GM19023 (cell line): Measurements from ENCODE around the gene DNAJC3.

Experiments used
- ATAC-seq: cut with Tn5 transposase; IDR thresholded peaks from one replicate; pipeline ENCODE4 v1.9.1; 2021; ENCODE audit warnings: mild to moderate bottlenecking, moderate library complexity; ENCODE audit not compliant: unreplicated experiment

DNAJC3 gene, protein sequence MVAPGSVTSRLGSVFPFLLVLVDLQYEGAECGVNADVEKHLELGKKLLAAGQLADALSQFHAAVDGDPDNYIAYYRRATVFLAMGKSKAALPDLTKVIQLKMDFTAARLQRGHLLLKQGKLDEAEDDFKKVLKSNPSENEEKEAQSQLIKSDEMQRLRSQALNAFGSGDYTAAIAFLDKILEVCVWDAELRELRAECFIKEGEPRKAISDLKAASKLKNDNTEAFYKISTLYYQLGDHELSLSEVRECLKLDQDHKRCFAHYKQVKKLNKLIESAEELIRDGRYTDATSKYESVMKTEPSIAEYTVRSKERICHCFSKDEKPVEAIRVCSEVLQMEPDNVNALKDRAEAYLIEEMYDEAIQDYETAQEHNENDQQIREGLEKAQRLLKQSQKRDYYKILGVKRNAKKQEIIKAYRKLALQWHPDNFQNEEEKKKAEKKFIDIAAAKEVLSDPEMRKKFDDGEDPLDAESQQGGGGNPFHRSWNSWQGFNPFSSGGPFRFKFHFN

DNA sequence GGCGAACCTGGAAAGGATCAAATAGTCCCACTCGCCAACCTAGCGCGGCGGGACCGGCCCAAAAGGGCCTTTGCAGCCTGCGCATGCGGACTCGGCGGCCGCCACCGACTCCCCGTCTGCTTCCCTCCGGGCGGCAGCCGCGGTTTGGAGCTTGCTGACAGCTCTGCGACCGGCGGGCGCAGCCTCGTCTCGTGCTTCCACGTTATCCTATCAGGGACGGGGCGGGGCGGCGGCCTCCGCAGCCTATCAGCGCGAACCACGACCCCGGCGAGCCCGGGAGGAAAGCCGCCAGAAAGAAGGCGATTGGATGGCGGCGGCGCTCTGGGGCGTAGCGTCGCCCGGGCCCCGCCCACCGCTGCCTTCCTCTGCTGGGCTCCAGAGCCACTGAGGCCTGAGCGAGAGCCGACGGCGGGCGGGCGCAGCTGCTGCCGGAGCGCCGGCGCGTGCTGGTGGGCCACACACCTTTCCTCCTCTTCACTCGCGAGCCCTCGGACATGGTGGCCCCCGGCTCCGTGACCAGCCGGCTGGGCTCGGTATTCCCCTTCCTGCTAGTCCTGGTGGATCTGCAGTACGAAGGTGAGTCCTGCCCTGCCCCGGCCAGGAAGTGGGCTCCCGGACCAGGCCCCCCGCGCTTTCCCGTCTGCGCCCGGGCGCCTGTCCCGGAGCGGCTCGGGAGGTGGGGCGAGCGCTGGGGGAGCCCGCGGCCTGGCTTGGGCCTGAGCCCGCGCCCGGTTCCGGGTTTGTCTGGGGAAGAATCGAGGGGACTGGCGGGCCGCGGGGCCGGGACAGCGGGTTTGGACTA, at the start of gene DNAJC3:
DNAJC3 (plus strand) TSS at position 378 of the 802 bp plus-strand sequence; CDS start at position 495, 117 bp downstream.
- peak; percentile 95 for ATAC-seq

DNA sequence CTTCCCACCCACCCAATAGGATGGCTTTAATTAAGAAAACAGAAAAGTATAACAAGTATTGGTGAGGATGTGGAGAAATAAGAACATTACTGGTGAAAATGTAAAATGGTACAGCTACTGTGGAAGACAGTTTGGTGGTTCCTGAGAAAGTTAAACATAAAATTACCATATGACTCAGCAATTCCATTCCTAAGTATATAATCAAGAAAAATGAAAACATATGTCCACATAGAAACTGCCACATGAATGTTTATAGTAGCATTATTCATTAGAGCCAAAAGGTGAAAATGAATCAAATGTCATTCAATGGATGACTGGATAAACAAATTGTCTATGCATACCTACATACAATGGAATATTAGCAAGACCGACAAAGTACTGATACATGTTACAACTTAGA, 49.3 kb upstream of the DNAJC3 start:
- no peak for ATAC-seq

DNA sequence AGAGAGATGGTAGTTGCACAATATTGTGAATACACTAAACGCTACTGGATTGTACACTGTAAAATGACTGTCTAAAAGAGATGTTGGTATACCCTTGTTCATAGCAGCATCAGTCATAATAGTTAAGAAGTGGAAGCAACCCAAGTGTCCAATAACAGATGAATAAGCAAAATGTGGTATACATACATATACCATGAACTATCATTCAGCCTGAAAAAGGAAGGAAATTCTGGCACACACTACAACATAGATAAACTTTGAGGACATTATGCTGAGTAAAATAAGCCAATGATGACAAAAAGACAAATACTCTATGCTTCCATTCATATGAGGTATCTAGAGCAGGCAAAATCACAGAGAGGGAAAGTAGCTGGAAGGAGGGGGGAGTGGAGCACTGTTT, 48.5 kb upstream of the DNAJC3 start:
- ATAC-seq = no peak

DNA sequence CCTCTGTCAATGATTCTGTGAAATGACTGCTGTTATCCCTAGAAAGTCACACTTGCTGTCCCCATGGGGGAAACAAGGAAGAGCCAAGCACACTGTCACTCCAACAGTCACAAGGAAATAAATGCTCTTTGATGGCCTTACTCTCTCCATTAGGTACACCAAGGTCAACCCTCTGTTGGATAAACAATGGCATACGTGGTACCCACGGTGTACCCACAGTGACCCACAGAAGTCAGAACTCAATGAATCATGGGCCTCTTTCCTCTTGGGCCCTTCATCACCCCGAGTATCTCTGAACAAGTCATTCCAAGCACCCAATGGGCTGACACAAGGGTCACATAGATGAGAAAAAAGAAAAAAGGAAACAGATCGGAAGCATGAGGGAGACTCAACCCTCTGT, 47.9 kb upstream of the DNAJC3 start:
- ATAC-seq = no peak

DNA sequence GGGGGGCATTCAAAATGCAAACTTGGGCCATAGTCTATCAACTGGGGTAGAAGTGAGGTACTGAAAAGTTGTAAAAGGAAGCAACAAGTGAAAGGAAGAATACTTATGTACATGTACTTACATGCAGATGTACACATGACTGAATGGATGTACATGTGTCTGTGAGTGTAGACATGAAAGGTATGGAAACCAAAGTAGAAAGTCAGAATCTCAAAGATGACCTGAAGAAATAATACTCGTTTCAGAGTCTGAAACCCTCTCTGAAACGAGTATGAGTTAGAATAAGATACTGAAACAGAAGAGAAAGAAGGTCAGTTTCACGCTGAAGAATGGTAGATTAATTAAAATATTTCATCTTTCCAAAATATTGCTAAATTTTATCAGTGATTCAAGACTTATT, 46.3 kb upstream of the DNAJC3 start:
- ATAC-seq = no peak

DNA sequence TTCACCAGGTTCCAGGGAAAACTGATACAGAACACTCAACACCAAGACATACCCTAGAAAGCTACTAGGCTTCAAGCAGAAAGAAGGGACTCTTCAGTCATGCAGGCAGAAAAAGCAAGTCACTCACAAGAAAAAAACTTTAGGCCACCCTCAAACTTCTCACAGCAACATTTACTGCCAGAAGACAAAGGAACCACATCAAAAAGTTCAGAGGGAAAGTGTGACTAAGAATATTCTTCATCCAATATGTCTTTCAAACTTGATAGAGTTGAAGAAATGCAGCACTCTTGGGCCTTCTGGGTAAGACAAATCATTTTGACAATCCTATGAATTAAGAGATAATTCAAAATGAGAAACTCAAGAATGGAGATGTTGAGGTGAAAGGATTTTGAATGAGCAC, 40.1 kb upstream of the DNAJC3 start:
- no peak for ATAC-seq

DNA sequence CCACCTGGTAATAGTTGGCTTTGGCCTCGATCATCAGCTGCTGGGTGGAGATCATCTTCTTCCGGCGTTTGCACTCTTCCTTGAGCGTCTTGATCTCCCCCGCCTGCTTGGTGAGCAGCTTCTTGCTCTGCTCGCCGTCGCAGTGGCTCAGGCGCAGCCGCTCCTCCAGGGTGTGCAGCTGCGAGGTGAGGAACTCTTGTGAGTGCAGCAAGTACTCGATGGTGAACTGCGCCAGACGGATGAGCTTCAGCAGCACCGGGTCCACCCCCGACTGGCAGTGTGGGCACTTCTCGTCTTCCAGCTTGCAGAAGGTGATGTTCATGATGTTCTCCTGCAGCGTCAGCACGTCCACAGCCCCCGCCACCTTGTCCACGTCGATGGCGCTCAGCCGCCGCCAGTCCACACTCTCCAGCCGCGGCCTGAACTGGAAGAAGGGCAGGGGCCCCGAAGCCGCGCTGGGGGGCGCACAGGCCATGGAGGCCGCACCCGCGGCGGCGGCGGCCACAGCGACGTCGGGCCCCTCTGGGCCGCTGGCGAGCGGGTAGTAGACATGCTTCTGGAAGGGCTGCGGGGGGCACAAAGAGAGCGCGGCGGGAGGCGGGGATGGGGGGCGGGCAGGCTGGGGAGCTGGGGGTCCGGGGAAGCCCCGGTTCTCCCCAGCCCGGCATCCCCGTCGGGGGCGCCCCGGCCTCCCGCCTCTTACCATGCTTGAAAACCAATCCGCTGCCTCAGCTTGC, 35.5 kb upstream of the DNAJC3 start:
- ATAC-seq = no peak

DNA sequence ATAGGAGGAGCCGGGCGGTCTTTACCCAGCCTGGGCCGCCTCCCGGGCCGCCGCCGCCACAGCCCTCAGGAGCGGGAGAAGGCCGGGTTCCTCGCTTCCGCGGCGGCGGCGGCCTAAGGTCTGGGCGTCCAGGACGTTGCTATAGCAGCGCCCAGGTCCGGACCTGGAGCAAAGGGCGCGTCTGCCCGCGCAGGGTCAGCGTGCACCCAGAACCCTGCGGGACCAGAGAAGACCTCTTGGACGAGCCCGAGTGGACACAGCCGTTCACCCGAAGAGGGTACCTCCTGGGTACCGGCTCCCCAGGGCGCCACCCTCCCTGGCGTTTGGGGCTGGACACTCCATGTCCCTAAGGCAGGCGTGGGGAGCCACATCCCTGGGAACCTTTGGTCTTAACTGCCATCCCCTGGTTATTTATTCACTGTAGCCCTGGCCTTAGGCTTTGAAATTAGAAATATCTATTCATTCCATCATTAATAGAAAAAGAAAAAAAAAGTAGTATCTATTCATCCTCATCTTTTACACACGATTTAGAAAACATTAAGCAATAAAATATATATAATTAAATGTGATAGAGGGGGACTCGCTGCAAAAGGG, 34.8 kb upstream of the DNAJC3 start:
- ATAC-seq = no peak

DNA sequence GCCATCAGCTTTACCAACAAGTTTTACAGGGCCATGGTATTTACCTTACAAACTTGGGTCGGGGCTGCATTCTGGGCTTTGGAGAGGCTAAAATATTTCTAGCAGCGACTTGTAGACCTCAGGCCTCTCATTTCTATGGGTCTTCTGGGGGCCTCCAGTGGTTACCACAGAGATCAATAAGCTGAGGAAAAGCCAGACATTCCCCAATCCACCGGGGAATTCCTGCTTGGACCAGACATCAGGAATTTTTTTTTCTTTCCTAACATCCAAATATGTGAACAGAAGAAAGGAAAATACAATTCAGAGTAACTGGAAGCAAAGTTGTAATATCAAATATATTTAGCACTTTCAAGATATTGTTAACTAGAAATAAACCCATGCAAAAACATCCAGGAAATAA, 33.9 kb upstream of the DNAJC3 start:
- ATAC-seq = no peak

DNA sequence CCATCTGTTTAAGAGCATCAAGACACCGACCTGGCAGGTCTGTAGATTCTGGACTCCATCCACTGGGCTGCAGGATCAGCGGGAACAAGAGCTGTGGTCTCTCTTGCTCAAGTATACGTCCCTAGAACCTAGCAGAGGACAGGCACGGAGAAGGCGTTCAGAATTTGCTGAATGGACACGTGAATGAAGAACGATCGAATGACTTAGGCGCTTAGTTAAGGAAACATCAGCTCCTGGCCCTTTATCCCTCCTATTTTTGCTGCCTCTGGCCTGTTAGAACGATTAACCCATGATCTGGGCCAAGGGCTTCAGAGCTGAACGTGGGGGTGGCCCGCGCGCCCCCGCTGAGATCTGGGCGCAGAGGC, 33.4 kb upstream of the DNAJC3 start:
- ATAC-seq = no peak

DNA sequence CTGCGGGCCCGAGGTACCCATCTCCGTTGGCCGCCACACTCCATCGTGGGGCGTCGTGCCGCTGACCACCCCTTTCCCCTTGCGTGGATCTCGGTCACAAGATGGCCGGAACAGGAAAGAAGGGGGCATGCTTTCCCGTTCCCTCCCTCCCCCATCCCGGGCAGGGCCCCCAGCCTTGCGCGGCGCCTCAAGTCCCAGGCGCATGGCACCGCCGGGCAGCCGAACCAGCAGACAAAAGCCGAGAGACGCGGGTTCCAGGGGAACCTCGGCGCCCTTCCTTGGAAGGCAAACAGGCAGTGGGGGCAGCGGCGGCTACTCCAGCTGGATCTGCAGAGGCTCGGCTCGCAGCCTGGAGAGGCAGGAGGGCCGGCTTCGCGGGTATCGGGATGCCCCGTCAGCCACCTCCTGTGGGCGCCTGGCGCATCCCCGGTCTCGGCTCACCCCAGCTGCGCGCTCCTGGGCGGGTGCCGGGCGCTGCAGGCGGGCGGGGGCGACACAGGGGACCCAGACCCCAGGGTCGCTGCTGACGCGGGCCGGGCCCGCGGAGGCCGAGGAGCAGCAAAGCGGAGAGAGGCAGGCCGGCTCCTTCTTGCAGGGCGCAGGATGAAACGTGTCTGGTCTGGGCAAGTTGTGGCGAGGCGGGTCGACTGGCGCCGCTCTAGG, 32.9 kb upstream of the DNAJC3 start:
- peak; percentile 54 for ATAC-seq

DNA sequence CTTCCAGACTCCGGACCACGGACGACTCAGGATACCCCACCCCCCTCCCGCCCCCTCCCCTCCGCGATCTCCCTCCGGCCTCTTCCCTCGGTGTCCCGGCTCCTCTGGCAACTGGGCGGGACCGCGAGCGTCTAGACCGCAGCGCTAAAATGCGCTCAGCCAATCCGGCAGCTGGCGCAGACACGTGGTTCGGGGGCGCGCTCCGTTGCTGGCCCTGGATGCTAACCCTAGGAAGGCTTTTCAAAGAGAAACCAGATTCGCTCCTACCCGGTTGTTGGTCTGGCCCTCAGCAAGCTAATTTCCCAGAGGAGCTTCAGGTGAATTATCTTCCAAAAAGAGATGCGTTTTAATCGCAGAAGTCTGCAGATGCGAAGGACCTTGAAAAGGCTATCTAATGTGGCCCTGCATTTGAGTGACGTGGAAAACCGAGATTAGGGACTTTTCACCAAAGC, 32.3 kb upstream of the DNAJC3 start, which contains the start of gene DZIP1:
DZIP1 (minus strand) TSS at position 106 of the 452 bp plus-strand sequence. CDS start 2,677 bp downstream, outside the sequence.
- peak; percentile 65 for ATAC-seq

DNA sequence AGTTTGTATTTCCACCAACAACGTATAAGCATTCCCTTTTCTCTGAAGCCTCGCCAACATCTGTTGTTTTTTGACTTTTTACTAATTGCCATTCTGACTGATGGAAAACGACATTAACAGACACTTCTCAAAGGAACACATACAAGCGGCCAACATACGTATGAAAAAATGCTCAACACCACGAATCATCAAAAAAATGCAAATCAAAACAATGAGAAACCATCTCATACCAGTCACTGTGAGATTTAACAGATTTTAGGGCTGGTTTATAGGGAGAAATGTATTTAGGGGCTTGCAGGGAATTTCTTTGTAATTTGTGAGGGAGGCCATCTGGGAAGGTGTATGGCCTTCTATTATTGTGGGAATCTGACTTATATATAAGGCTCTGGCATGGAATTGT, 29.6 kb upstream of the DNAJC3 start:
- no peak for ATAC-seq

DNA sequence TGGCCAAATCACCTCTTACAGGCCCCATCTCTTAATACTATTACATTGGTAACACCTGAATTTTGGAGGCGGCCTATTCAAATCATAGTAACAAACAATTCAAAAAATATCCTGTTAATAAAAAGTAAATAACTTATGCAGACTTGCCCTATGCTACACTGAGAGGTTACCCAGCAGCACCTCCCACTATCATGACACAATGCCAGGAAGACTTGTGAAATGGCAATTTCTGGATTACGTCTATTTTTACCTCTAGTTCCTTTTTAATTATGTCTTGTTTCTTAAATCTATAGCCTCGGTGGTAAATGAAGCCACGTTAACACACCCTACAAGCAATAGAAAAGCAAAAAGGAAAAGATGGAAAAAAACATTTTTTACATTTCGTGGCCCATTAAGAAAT, 26.2 kb upstream of the DNAJC3 start:
- ATAC-seq = no peak

DNA sequence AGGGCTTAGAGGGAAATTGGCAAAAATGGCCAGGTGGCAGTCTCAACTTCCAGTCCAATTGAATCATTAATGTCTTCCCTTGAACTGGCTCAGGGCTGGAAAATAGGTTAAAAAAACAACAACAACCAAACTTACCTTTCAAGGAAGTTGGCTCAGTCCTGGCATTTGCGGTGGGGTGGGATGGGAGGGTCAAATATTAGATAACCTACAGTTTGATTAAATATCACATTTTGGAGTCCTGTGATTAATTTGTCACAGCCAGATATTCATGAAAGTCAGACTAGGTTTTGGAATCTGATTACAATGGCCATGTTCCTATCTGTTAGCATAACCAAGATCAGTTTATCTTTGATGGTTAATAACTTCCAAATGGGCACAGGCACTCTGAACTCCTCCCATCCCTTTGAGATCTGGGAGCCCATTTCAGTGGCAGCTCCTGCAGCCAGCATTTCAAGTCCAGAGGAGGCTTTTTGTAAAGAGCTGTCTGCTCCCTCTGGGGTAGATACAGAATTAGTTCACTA, 24.6 kb upstream of the DNAJC3 start:
- ATAC-seq = no peak

DNA sequence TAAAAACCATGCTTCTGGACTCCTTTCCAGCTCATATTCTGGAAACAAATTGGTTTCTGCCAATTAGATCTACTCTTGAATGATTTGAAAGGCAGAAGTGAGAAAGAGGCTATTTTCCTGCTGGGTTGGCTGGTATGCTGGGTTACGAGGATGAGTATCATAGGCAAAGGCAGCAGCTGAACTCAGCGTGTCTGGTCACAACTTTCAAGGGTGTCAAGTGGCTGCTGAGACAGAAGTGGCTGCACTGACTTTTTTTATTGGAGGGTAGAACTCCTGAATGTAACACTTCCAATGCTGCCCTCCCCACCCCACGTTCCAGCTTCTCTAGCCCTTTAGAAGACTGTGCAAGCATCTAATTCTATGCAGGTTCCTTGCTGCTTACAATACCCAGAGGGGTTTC, 24.1 kb upstream of the DNAJC3 start:
- ATAC-seq = no peak

DNA sequence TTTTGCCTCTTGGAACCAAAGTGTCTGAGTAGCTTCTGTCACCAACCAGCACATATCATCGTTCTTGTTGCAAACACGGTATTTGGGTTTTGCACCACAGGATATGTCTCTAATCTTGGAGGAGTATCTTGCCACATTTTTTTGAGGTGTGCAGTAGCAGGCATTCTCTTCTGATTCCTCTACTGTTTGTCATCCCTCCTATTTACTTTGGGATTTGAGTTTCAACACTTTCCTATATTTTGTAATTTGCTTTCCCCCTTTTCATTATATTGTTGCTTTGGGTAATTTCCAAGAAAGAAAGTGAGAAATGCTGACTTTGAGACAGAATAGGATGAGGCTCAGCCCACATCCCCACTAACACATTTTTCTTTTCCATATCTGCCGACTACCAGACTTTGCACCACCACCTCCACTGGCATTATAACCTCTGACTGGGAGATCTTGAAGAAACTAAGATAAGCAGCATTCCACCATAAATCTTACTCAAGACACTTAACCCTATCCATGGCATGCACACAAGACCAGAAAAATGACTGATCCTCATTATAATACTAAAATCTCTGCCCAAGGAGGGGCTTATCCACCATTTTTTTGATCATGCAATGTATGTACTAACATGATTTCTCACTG, 20.4 kb upstream of the DNAJC3 start:
- no peak for ATAC-seq

DNA sequence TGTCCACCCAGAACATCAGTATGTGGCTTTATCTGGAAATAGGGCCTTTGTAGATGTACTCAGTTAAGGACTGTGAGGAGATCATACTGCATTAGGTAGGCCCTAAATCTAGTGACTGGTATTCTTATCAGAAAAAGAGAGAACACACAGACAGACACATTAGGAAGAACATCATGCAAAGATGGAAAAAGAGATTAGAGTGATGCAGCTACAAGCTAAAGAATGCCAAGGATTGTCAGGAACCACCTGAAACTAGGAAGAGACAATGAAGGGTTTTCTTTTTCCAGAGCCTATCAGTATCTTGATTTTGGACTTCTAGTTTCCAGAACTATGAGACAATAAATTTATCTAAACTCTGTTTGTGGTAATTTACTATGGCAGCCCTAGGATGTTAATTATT, 17.4 kb upstream of the DNAJC3 start:
- ATAC-seq = no peak

DNA sequence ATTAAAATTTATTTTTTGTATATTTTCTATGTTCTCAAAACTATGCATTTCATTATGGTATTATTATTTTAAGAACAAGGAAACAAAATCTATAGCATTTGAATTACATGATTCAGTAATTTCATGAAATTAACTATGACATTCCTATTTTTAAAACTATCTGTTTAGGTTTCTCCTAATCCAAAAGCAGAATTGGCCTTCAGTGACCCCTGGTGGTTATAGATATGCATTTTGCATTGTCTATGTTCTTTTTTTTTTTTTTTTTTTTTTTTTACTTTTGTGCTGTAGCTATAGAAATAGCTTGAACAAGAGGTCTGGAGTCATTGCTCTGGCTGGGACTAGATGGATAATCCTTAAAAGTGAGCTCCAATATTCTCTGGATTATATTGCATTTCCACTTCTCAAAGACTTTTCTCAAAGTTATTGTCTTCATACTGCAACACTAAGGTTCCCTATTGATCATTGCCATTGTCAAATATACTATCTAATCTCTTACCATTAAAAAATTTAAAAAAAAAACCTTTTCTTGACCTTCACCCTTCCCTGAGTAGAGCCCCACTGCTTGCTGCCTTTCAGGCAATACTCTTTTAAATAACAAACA, 15.9 kb upstream of the DNAJC3 start:
- ATAC-seq = no peak
